Measurements from ENCODE around the gene APLP2. TPM values are rescaled to one million over a fixed set of nuclear protein-coding genes. Genes with fewer than 3 reads are reported as not detected.
A peak's percentile ranks its signal among the peaks of the same experiment; 100 is the strongest.
"Not testable (repeated sequence)": the region's sequence is repeated elsewhere in the genome, so short reads cannot be mapped to it uniquely, and the experiment has no call there.

Gene APLP2
- total RNA-seq, 2 donors from 2014 or later, result 349 to 496 TPM

DNA sequence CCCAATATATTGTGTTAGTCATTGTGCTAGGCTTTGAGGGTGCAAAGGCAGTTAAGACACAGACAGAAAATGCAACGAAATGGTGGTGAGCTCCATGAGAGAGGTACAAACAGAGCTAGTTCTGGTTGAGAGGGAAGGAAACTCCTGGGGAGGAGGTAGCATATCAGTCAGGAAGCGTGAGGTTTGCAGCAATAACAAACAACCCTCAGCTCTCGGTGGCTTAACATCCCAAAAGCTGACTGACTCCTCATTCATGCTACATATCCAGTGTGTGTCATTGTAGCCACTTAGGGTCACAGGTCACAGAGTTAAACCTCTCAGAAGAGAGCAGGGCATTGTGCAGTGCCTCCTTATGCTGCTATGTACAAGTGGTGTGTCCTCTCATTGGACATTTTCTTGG lies 88.1 kb downstream of the APLP2 start:
- ATAC-seq (no peak), DNase-seq (no peak)
- intact Hi-C loops (cut with DNase I, micrococcal nuclease), result no loop called here

DNA sequence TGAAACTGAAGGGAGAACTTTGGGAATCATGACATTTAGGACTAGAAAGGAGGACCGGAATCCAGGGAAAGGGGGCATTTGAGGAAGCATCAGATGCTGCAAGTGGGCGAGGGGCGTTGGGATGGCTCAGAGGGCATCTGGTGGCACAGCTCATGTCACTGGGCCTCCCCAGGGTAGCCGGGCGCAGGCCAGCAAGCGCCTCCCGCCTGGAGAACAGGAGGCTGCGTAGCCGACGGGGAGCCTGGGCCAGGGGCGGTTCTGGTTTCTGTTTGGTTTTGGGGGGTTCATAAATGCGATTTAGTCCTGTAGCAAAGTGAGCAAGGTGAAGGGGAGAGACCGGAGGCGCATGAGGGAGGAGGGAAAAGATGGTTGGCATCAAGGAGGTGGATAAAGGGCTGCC lies 89.4 kb downstream of the APLP2 start:
- DNase-seq (no peak), ATAC-seq (no peak)
- intact Hi-C loops (cut with DNase I, micrococcal nuclease), result no loop called here

DNA sequence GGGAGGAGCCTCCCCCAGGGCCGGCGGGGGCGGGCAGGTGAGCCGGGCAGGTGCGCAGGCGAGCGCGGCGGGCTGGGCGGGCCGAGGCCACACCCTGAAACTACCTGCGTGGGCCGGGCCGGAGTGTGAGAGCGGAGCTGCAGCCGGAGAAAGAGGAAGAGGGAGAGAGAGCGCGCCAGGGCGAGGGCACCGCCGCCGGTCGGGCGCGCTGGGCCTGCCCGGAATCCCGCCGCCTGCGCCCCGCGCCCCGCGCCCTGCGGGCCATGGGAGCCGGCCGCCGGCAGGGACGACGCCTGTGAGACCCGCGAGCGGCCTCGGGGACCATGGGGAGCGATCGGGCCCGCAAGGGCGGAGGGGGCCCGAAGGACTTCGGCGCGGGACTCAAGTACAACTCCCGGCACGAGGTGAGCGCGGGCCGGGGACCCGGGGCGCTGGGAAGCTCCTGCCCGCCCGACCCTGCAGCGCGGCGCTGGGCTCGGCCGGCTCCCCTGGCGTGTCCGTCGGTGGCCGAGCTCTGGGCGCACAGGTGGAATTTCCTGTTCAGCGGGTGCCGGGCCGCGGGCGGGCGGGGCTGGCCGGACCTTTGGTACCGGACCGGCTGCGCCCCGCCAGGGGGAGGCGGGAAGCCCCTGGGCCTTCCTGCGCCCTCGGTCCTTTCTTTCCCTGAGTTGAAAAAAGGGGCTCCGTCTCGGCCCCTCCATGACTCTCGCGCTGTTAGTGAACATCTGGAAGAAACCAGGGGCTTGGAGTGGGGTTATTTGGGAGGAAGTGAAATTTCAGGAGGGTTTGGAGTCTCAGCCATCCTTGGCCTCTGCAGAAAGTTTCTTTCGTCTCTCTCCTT lies 90.2 kb downstream of the APLP2 start, which contains the start of gene ST14:
ST14 (plus strand) TSS at position 126 of the 841 bp plus-strand sequence; CDS start at position 324, 198 bp downstream.
- ATAC-seq (peak; percentile 70), DNase-seq (peak; percentile 84 to 88)
- intact Hi-C loops (cut with DNase I, micrococcal nuclease), result no loop called here

DNA sequence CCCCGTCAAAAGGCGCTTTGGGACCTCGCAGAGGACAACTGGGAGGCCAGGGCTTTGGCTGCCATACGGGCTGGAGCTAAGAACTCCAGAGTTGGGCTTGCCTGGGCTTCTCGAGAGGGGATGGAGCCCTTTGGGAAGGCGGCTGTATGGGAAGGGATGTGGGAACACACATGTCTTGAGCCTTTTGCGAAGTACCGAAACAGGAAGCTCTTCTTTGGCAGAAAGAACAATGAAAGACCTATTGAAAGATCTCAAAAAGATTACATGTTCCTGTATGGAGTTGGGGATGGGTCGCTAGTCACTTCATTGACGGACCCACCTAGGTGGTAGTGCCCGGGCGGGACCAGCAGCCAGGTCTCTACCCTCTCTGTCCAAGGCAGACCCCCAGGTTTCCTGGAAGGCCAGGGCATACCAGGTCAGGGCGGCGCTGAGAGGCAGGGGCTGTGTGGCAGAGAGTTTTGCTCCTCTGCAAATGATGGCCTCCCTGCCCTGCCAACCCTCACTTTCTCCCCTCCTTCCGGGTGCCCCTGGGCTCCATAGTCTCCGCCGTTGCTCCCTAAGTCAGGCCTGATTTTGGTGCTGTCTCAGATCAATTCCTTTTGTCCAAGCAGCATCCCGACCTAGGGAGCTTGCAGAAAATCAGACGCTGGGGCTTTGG lies 90.9 kb downstream of the APLP2 start:
- ATAC-seq (peak; percentile 29), DNase-seq (peak in 1 of 2 donors; percentile 48)
- intact Hi-C loops (cut with DNase I, micrococcal nuclease), result no loop called here

DNA sequence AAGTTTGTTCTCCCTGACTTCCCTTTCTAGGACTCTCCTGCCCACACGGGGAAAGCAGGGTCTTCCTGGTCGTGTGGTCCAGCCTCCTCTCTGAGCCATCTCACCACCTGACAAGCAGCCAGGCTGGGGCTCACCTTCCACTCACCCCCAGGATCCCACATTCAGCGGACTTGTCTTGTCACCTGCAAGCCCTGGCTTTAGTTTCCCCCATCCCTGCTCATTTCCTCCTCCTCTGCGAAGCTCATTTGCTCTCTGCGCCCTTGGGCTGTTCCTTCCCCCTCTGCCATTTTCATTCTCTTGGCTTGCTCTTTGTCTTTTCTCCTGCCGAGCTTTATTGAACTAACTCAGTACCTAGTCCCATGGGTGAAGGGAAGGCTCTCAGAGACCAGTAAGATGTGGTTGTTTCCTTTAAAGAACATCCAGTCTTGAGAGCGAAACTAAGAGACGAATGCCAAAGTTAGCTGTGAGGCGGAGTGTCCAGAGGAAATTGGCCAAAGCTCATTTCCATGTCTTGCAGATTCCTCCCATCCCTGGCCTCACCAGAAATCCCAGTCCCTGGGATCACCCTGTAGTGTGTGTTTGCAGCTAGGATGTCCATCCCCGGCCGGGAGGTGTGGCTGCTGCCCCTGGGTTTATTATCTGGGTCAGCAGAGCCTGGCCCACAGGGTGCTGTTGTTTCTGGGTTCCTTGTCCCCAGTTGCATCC lies 91.9 kb downstream of the APLP2 start:
- peak; percentile 14 for ATAC-seq
- peak in 1 of 2 donors; percentile 37 for DNase-seq

DNA sequence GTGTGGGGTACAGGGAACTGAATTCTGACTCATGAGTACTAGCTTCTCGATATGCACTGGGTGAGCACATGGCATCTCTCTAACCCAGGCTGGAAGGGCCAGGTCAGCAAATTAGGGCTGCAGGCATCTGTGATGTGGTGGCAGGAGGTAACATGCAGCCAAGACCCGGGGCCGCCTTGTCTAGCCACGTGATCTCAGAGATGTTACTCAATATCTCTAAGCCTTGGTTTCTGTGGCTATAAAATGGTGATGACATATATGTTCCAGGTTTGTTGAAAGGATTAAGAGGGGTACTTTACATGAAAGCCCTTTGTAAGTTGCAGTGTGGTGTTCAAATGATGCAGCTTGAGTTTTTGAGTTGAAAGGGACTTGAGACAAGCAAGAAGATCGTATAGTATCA lies 93.0 kb downstream of the APLP2 start:
- intact Hi-C loops (cut with DNase I, micrococcal nuclease), result no loop called here
- DNase-seq (peak in 1 of 2 donors; percentile 65), ATAC-seq (no peak)

More for the DNA sequence above, 91.9 kb downstream of the APLP2 start:
- intact Hi-C loops (cut with DNase I, micrococcal nuclease), result no loop called here

DNA sequence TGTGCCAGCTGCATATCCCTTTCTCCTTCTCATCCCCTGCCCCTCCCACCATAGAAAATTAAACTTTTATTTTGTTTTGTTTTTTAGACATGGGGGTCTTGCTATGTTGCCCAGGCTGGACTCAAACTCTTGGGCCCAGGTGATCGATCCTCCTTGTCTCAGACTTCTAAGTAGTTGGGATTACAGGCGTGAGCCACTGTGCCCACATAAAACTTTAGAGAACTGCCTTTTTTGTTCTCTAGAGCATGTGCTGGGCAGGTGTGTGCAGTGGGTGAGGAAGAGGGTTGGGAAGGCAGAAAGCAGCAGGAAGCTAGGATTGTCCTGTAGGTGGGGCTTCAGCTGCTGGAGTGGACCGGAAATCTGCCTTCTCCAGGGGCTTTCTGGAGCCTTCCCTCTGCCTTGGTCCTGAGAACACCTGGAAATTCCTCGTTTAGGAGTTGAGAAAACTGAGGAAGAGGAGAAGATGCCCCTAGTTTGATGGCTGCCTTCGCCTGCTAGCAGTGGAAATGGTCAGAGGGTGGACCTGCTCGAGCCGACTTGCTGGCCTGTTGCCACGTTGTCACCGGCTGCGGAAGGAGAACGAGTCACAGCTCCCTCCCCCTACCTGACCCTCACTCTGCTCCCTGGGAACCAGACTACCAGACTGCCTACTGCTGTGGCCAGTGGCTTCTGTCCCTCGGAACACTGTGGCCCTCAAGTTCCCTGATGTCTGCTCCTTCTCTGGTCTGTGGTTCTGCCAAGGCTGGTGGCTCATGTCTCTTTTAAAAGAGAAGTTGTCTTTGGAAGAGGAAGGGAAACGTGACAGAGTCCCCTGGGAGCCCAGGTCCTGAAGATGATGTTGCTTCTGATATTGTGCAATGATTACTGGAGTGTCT lies 93.9 kb downstream of the APLP2 start:
- DNase-seq (peak; percentile 68 to 72), ATAC-seq (peak; percentile 40)
- intact Hi-C loops (cut with DNase I, micrococcal nuclease), result no loop called here

DNA sequence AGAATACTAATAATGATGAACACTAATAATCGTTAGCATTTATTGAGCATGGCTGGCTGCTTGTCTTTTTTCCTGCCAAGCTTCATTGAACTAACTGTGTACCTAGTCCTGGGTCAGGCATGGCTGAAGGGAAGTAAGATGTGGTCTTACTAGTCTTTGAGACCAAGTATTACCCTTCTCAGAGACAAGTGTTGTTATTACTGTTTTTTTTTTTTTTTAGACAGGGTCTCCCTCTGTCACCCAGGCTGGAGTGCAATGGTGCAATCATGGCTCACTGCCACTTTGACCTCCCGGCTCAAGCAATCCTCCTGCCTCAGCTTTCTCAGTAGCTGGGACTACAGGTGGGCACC lies 94.5 kb downstream of the APLP2 start:
- intact Hi-C loops (cut with DNase I, micrococcal nuclease), result no loop called here
- no peak for ATAC-seq
- DNase-seq, result no peak

DNA sequence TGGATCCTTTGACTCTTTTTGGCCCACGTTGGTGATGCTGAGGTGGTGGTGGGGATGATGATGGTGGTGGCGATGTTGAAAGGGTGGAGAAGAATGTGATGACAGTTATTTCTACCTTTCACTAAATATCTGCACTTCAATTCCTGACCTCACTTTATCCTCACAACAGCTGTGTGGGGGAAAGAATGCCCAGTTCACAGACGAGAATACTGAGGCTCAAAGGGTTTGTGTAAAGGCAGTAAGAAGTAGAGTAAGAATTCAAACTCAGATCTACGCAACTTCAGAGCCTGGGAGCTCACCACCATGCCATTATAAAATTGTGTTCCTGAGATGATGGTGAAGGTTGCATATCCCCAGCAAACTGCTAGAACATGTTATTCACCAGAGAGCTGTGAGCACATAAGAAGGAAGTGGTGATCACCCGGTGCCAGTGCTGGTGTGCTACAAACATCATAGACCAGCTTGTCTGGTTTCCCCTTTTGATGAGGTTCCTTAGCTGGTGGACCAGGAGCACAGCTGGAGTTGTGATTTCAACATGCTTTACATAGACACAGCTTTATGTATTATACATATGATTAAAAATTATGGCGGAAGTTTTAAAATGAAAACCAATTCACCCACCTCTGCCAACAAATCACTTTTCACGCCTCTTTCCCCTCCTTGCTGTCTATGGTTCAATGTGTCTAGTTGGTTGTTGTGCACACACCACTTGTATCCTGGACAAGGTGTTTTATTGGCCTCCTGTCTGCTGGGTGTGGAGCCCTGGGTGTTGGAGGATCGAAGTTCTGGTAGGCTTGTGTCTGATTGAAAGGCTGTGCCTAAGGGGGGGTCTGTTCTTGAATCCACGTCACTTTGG lies 96.1 kb downstream of the APLP2 start:
- DNase-seq (peak; percentile 52 to 63), ATAC-seq (peak; percentile 68)
- intact Hi-C loops (cut with DNase I, micrococcal nuclease), result no loop called here

DNA sequence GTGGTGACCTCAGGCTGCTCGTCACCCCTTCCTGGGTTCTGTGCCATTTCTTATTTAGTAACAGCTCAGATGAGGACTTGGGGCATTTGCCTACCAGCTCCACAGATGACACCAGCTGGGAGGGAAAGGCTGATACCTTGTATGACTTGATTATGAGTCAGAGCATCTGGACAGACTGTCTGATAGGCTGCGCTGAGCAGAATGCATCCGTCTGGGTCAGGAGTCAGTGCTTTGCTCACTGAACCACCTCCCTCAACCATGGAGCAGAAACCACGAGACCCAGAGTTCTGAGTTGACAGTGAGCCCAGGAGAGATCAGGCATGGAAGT lies 96.7 kb downstream of the APLP2 start:
- DNase-seq (peak in 1 of 2 donors; percentile 86), ATAC-seq (peak; percentile 60)
- intact Hi-C loops (cut with DNase I, micrococcal nuclease), result no loop called here

DNA sequence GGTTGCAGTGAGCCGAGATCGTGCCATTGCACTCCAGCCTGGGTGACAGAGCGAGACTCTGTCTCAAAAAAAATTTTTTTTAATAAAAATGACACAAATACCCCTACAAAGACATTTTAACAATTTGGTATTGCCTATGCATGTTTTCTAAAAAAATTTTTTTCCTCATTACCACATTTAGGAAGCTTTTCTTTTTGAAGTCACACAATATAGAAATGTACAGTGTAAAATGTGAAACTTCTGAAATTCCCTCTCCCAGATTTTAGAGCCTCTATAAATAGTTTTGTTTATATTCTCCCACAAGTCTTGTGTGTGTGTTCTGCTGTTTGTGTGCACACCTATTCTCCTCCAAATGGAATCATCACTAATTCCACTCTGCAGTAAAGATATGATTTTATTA lies 97.5 kb downstream of the APLP2 start:
- DNase-seq (no peak), ATAC-seq (no peak)
- intact Hi-C loops (cut with DNase I, micrococcal nuclease), result no loop called here

DNA sequence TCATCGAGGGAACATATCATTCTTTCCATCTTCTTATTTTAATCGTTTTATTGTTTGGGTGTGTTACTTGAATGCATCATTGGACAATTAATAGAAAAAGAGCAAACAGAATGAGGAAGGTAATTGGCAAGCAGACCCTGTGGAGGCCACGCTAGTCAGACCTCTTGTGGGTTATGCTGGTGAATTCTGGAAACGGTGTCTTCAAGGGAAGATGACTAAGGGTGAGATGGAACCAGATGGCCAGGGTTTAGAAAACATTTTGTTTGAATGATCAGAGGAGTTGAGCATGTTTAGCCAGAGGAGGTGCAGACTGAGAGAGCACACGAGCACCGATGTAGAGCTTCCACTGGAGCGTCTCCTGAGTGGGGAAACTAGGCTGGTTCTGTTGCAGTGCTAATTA lies 98.4 kb downstream of the APLP2 start:
- intact Hi-C loops (cut with DNase I, micrococcal nuclease), result no loop called here
- ATAC-seq (no peak), DNase-seq (no peak)

DNA sequence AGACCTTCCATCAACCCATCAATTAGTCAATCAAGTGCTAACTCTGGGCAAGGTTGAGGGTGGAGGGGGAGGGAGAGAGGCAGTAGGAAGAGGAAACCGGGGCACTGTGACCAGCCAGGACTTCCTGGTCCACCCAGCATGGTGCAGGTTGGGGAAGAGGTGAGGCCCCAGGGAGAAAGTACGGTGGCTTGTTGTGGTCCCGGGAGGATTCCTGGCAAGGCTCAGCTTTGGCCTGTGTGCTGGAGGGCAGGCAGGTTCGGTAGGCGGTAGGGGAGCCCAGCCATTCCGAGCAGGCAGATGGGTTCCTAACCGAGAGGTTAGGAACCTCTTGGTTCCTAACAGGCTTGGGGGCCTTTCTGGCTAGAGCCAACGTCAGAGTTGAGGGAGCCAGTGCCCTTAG lies 100.7 kb downstream of the APLP2 start:
- peak; percentile 49 to 66 for DNase-seq
- peak; percentile 53 for ATAC-seq
- intact Hi-C loops (cut with DNase I, micrococcal nuclease), result no loop called here

DNA sequence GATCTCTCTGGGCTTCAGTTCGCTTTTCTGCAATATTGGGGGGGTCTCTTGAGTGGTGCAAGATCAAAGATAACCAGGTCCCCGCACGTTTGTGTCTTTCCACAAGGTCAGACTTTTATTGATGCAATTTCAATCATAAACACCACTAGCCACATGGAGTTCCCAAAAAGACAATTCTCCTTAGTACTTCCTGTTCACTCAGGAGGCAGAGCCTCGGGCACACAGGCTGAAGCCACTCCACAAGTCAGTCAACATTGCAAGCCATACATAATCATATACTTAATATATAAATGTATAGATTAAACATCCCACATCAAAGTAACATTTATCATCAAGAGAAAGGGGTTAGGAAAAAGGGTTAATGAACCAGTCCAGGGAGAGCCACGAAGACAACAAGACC lies 101.8 kb downstream of the APLP2 start:
- ATAC-seq, result peak; percentile 62
- DNase-seq, result no peak
- intact Hi-C loops (cut with DNase I, micrococcal nuclease), result no loop called here

DNA sequence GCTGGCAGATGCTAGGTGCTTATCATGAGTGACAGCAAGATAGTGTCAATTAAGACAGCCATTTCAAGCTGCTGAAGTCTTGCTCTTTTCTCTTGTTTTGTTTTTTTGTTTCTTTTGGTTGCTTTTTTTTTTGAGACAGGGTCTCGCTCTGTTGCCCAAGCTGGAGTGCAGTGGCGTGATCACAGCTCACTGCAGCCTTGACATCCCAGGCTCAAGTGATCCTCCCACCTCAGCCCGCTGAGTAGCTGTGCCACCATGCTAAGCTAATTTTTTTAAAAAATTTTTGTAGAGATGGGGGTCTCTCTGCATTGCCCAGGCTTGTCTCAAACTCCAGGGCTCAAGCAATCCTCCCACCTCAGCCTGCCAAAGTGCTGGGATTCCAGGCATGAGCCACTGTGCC lies 102.3 kb downstream of the APLP2 start:
- ATAC-seq; intact Hi-C loops (cut with DNase I, micrococcal nuclease); DNase-seq: not testable (repeated sequence)

DNA sequence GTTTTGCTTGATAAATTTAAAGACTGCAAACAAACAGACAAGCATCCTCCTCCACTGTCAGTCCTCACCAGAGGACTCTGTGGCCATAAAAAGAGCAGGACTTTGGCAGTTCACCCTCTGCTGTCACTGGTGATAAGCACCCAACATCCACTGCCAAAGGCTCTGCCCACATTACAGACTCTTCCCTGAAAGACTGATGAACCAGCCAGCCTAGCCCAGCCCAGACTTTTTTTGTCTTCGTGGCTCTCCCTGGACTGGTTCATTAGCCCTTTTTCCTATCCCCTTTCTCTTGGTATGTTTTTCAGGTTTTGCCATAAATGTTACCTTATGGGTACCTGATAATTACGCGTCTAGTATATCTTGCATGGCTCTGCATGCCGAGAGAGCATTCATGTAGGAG lies 104.9 kb downstream of the APLP2 start:
- DNase-seq (no peak), ATAC-seq (no peak)
- intact Hi-C loops (cut with DNase I, micrococcal nuclease), result no loop called here

DNA sequence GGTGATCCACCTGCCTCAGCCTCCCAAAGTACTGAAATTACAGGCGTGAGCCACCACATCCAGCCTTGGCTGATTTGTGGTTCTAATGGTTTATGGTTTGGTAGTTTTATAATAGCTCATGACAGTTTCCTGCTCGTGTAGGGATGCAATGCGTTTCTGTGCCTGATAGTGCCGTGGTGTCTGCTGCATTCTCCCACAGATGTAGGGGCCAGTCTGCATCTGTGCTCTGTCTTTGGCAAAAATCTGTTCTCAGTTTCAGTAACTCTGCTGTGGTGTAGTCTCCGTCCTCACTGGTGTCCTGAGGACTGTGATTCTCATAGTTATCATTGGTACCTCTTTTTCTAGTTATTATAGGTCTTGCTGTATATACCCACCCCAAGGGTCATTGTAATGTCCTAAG lies 106.2 kb downstream of the APLP2 start:
- intact Hi-C loops (cut with DNase I, micrococcal nuclease), result no loop called here
- DNase-seq (no peak), ATAC-seq (no peak)

DNA sequence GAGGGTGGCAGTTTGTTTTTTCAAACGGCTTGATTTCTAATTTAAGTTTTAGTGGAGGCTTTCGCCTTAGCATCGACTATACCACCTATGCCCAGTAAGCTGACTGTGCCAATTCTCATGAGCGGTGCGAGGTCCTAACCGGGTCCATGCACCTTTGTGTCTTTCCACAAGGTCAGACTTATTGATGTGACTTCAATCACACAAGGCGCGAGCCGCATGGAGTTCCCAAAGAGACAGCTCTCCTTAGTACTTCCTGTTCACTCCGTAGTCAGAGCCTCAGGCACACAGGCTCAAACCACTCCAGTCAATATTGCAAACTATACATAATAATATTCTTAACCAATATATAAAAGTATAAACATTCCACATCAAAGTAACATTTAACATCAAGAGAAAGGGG lies 108.1 kb downstream of the APLP2 start:
- no peak for ATAC-seq
- intact Hi-C loops (cut with DNase I, micrococcal nuclease), result no loop called here
- DNase-seq, result peak; percentile 41 to 48

All from left colon (tissue), 2 donors.